GM12878 (cell line): Measurements from ENCODE around the gene ZNF85. TPM values are rescaled to one million over a fixed set of nuclear protein-coding genes. Genes with fewer than 3 reads are reported as not detected.

Experiments
- ATAC-seq: fragments of 200-7000 bp; cut with Tn5 transposase; 3 replicates; pipeline ENCODE4 v1.9.1; 2020; ENCODE audit warnings: mild to moderate bottlenecking, moderate library complexity
- BruUV-seq: library from RNA; stranded (reverse); fragments of 400-500 nt; replicated peaks from 2 replicates; lab custom pipeline; 2021; lab: Mats Ljungman, UMichigan
- CTCF ChIA-PET: fragments of 300-600 bp; sonication (Branson Sonifier 250); formaldehyde crosslinking; extraction: SDS; loops from one replicate; lab custom pipeline; 2021; ENCODE audit warnings: inconsistent platforms; lab: Yijun Ruan, JAX
- POLR2A ChIA-PET: fragments of 350-600 bp; formaldehyde crosslinking; extraction: SDS; loops from one replicate; lab custom pipeline; 2021; ENCODE audit warnings: inconsistent platforms; lab: Charles Lee
- RAD21 ChIA-PET: fragments of 300-600 bp; sonication (Branson Sonifier 250); formaldehyde crosslinking; loops from one replicate; lab custom pipeline; 2023; ENCODE audit warnings: antibody characterized with exemption; ENCODE audit not compliant: unreplicated experiment; lab: Charles Lee
- SMC1A ChIA-PET: fragments of 300-600 bp; sonication (Branson Sonifier 250); formaldehyde crosslinking; loops from one replicate; lab custom pipeline; 2023; ENCODE audit not compliant: unreplicated experiment, uncharacterized antibody; lab: Charles Lee
- DNase-seq: peaks from one replicate; pipeline ENCODE4 v3.0.0-alpha.2; 2011; ENCODE audit warnings: low read depth, low spot score
- FAIRE-seq: peaks from 3 replicates; lab custom pipeline; 2011; peaks lifted over from hg19 to GRCh38; lab: Jason Lieb, UNC
- H2AFZ ChIP-seq: 2 replicates; pipeline ENCODE4 v1.6.0; 2011; ENCODE audit warnings: low read depth, low read length, control low read depth; ENCODE audit not compliant: control insufficient read depth
- H3K27ac ChIP-seq: 2 replicates; pipeline ENCODE4 v1.5.1; 2011; ENCODE audit warnings: control low read depth; ENCODE audit not compliant: control insufficient read depth, insufficient read depth
- H3K27me3 ChIP-seq, 2 experiments: replicated peaks in 1 of 2; 2 replicates each; pipeline versions ENCODE4 v1.6.0 to v1.6.1; 2011; ENCODE audit warnings: low read length in 1 of 2; ENCODE audit not compliant: control insufficient read depth in 2 of 2, insufficient read depth in 2 of 2
- H3K36me3 ChIP-seq, 2 experiments: 2 replicates each; pipeline ENCODE4 v1.5.1; 2011; ENCODE audit warnings: low read length in 1 of 2; ENCODE audit not compliant: control insufficient read depth in 2 of 2, insufficient read depth in 2 of 2
- H3K4me1 ChIP-seq: 2 replicates; pipeline ENCODE4 v1.6.1; 2011; ENCODE audit warnings: mild to moderate bottlenecking, low read length, moderate library complexity, mixed read lengths; ENCODE audit not compliant: control insufficient read depth, insufficient read depth
- H3K4me2 ChIP-seq: 2 replicates; pipeline ENCODE4 v1.6.0; 2011; ENCODE audit warnings: control low read depth; ENCODE audit not compliant: control insufficient read depth, insufficient read depth
- H3K4me3 ChIP-seq: fragments of 200-600 bp; sonication (generic); 2 replicates; pipeline ENCODE4 v1.5.1; 2016
- H3K79me2 ChIP-seq: 2 replicates; pipeline ENCODE4 v1.6.0; 2011; ENCODE audit warnings: low read length; ENCODE audit not compliant: control insufficient read depth, insufficient read depth
- H3K9ac ChIP-seq: 2 replicates; pipeline ENCODE4 v1.8.0; 2011; ENCODE audit warnings: low read length, control low read depth, mixed read lengths; ENCODE audit not compliant: control insufficient read depth, insufficient read depth
- H3K9me3 ChIP-seq: replicated peaks from 3 replicates; pipeline ENCODE4 v1.5.1; 2011; ENCODE audit warnings: mild to moderate bottlenecking, low read length; ENCODE audit not compliant: control insufficient read depth, insufficient read depth
- H4K20me1 ChIP-seq: 2 replicates; pipeline ENCODE4 v1.6.0; 2011; ENCODE audit not compliant: control insufficient read depth, insufficient read depth
- SREBF1 ChIP-seq: IDR thresholded peaks from 2 replicates; pipeline ENCODE4 v1.6.1; 2012; ENCODE audit warnings: mild to moderate bottlenecking, low read length
- WGBS: methylation state at CpG from one replicate; pipeline ENCODE4 v1.1.6; 2016; ENCODE audit warnings: low lambda C conversion rate; ENCODE audit not compliant: insufficient replicate concordance, insufficient coverage; ENCODE audit errors: missing lambda C conversion rate; 5-methylcytosine and 5-hydroxymethylcytosine counted together
- in situ Hi-C: fragments of 300-500 bp; cut with MboI; formaldehyde crosslinking; loops from 9 replicates; pipeline ENCODE4 v1.14.3; 2018; ENCODE audit warnings: mixed read lengths
- intact Hi-C: fragments of 100-400 bp; cut with micrococcal nuclease; formaldehyde crosslinking; loops from one replicate; pipeline ENCODE4 v1.14.2; 2022; ENCODE audit not compliant: unreplicated experiment
- polyA plus RNA-seq, 11 experiments: library from polyadenylated mRNA; depleted of rRNA in 4 of 11; unstranded in 6 of 11; stranded (reverse) in 5 of 11; fragments of >200 nt; fragmentation: Nextera tagmentation in 4 of 11; fragmentation: Illumina TruSeq in 1 of 11; extraction: Ambion mirVana in 4 of 11; extraction: Trizol in 1 of 11; gene quantifications; 1 replicate in 1 of 11; 2 replicates in 10 of 11; pipeline versions ENCODE4 v1.2.1 to v1.2.3, GENCODE V29; 2011 to 2016; ENCODE audit warnings: inconsistent platforms in 2 of 11, missing spikeins in 2 of 11, low read depth in 1 of 11
- total RNA-seq, 4 experiments: library from RNA; depleted of rRNA in 3 of 4; stranded (reverse); fragments of >200 nt in 3 of 4; fragmentation: Illumina TruSeq in 1 of 4; extraction: Trizol in 1 of 4; gene quantifications; 2 replicates each; pipeline versions ENCODE4 v1.2.1 to v1.2.3, GENCODE V29; 2013 to 2021
- TF ChIP-seq, protein P1 (sequence below): IDR thresholded peaks from 2 replicates; pipeline ENCODE4 v1.6.1; 2011; ENCODE audit warnings: borderline replicate concordance, low read depth, mild to moderate bottlenecking, moderate library complexity, mixed read lengths, low read length; ENCODE audit not compliant: insufficient read depth; ENCODE audit errors: extremely low read length
- TF ChIP-seq, protein P2 (sequence below): fragments of 450-650 bp; IDR thresholded peaks from 2 replicates; pipeline ENCODE4 v1.6.1; 2017; ENCODE audit warnings: mild to moderate bottlenecking, moderate library complexity

ZNF85 gene
- total and polyA plus RNA-seq, 10 of the 15 experiments (the other 5 are each of a cell fraction or from before 2014, with no cell fraction given): 12.6 to 31.7 (median 20.9) TPM

DNA sequence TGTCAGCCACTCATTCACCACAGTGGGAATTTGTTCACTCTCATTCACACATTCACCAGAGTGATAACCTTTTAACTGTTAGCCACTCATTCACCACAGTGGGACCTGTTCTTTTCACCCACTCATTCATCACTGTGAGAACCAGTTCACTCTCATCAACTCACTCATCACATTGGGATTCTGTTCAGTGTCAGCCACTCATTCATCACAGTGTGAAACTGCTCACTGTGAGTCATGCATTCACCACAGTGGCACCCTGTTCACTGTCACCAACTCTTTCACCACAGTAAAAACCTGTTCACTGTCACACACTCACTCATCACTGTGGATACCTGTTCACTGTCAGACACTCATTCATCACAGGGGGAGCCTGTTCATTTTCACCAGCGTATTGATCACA is 43.5 kb upstream of the ZNF85 start:
- Histone ChIP-seq H3K4me2 (no peak overlapping the region), H3K36me3 (no peaks in the 10 kb centered on the region), H4K20me1 (no peaks in the 10 kb centered on the region), H3K4me1 (no peaks in the 10 kb centered on the region), H3K9me3 (no peaks in the 10 kb centered on the region; the same call in 1 of the 3 replicates), H3K27me3 (no peaks in the 10 kb centered on the region), H3K4me3 (no peak overlapping the region), H2AFZ (no peak overlapping the region), H3K27ac (no peak overlapping the region), H3K9ac (no peak overlapping the region), H3K79me2 (no peaks in the 10 kb centered on the region)
- ATAC-seq: no peak
- ChIA-PET POLR2A (no interaction called here), SMC1A (no interaction called here), CTCF (no interaction called here), RAD21 (no interaction called here)
- intact Hi-C loops (no loop called here), in situ Hi-C loops (no loop called here)
- TF ChIP-seq, protein P1, sequence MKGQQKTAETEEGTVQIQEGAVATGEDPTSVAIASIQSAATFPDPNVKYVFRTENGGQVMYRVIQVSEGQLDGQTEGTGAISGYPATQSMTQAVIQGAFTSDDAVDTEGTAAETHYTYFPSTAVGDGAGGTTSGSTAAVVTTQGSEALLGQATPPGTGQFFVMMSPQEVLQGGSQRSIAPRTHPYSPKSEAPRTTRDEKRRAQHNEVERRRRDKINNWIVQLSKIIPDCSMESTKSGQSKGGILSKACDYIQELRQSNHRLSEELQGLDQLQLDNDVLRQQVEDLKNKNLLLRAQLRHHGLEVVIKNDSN: no peak
- TF ChIP-seq SREBF1: no peak
- TF ChIP-seq, protein P2, sequence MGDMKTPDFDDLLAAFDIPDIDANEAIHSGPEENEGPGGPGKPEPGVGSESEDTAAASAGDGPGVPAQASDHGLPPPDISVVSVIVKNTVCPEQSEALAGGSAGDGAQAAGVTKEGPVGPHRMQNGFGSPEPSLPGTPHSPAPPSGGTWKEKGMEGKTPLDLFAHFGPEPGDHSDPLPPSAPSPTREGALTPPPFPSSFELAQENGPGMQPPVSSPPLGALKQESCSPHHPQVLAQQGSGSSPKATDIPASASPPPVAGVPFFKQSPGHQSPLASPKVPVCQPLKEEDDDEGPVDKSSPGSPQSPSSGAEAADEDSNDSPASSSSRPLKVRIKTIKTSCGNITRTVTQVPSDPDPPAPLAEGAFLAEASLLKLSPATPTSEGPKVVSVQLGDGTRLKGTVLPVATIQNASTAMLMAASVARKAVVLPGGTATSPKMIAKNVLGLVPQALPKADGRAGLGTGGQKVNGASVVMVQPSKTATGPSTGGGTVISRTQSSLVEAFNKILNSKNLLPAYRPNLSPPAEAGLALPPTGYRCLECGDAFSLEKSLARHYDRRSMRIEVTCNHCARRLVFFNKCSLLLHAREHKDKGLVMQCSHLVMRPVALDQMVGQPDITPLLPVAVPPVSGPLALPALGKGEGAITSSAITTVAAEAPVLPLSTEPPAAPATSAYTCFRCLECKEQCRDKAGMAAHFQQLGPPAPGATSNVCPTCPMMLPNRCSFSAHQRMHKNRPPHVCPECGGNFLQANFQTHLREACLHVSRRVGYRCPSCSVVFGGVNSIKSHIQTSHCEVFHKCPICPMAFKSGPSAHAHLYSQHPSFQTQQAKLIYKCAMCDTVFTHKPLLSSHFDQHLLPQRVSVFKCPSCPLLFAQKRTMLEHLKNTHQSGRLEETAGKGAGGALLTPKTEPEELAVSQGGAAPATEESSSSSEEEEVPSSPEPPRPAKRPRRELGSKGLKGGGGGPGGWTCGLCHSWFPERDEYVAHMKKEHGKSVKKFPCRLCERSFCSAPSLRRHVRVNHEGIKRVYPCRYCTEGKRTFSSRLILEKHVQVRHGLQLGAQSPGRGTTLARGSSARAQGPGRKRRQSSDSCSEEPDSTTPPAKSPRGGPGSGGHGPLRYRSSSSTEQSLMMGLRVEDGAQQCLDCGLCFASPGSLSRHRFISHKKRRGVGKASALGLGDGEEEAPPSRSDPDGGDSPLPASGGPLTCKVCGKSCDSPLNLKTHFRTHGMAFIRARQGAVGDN: no peak
- no peak for FAIRE-seq
- no TSS peak for BruUV-seq
- WGBS: 33% methylated on average over 1 of the region's 1 CpG
- no peak for DNase-seq
